ENCODE data around the gene MARVELD3.
"Not testable (repeated sequence)": the region's sequence is repeated elsewhere in the genome, so short reads cannot be mapped to it uniquely, and the experiment has no call there.

The MARVELD3 gene

GRCh38 chr16:71672125-71672524 lies 46.1 kb downstream of the MARVELD3 start:
- no peak for DNase-seq (ENCODE audit: low read depth)

GRCh38 chr16:71672803-71673581 lies 47.0 kb downstream of the MARVELD3 start:
- no peak for DNase-seq (ENCODE audit: low read depth)

DNA sequence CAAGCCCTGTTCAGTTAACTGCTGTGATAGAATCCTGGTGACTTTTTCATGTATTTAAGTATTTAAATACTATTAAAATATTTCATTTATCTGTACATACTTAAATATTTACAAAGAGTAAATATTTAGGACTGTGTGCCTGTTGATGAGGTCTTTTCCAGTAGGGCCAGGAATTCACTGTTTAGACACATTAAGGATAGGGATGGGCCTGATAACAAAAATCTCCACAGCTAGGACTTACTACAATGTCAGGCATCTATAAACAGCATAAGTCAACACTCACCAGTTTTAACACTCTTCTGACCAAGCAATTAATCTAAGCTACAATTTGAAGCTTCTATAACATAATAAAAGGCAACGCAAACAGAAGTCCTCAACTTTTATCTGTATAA lies 47.6 kb downstream of the MARVELD3 start:
- DNase-seq (ENCODE audit: low read depth), result no peak

GRCh38 chr16:71674229-71674628 lies 48.2 kb downstream of the MARVELD3 start:
- DNase-seq (ENCODE audit: low read depth), result no peak

DNA sequence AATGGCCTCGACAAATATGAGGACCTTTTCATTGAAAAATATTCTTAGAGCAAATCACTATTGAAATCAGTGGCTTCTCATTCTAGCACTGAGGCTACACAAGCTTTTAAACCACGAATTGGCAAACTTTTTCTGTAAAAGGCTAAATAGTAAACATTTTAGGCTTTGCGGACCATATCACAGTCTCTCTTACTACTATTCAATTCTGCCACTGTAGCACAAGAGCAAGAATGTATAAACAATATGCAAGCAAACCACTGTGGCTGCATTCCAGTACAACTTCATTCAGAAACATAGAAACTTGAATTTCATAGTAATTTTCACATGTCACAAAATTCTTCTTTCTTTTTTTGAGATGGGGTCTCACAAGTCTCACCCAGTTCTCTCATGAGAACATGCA lies 49.4 kb downstream of the MARVELD3 start:
- DNase-seq (ENCODE audit: low read depth), result no peak

GRCh38 chr16:71676236-71676635 lies 50.3 kb downstream of the MARVELD3 start:
- DNase-seq (ENCODE audit: low read depth), result no peak

DNA sequence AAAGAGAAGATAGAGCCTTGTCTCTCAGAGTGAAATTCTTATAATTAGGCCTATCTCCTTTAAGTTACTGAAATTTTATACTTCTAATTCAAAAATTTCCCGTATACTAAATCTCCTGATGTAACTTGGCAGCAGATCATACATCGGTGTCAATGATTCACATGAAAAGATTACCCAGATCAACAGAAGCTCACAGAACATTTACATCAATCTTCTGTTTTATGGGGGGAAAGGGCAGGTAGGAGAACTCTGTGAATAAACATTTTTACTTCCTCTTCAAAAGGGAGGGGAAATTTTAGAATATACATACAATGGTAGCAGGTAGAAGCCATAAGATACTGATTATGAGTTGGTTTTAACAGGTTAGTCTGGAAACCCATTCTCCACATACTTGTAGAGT lies 55.4 kb downstream of the MARVELD3 start:
- DNase-seq (ENCODE audit: low read depth), result no peak

- not testable (repeated sequence) for DNase-seq (ENCODE audit: low read depth)
Observed at GRCh38 chr16:71684280-71684679, 58.3 kb downstream of the MARVELD3 start.
